Activated CD4-positive, alpha-beta T cell treated with anti-CD3 and anti-CD28 coated beads, Interleukin-2, amount 10 ng/mL, durations not matched to agents 7 days and 5 days (primary cell): ENCODE data around the gene CCR7. TPM values are rescaled to one million over a fixed set of nuclear protein-coding genes. Genes with fewer than 3 reads are reported as not detected.
"Not testable (repeated sequence)": the region's sequence is repeated elsewhere in the genome, so short reads cannot be mapped to it uniquely, and the experiment has no call there.

Experiments
- CTCF ChIA-PET: fragments of 350-600 bp; sonication (Branson Sonifier 250); formaldehyde crosslinking; loops from one replicate; lab custom pipeline; 2021; ENCODE audit warnings: antibody characterized with exemption; lab: Charles Lee
- POLR2A ChIA-PET: fragments of 350-600 bp; sonication (Branson Sonifier 250); formaldehyde crosslinking; loops from one replicate; lab custom pipeline; 2021; ENCODE audit warnings: antibody characterized with exemption; lab: Charles Lee
- DNase-seq: peaks from one replicate; pipeline ENCODE4 v3.0.0-alpha.2; 2020
- H3K27ac Mint-ChIP-seq: one replicate; pipeline ENCODE4 v1.8.0; 2021; ENCODE audit warnings: mild to moderate bottlenecking, moderate library complexity, mixed read lengths
- H3K27me3 Mint-ChIP-seq: one replicate; pipeline ENCODE4 v1.8.0; 2021; ENCODE audit warnings: mixed read lengths
- H3K36me3 Mint-ChIP-seq: one replicate; pipeline ENCODE4 v1.8.0; 2021; ENCODE audit warnings: low read depth, mixed read lengths
- H3K4me1 Mint-ChIP-seq: one replicate; pipeline ENCODE4 v1.8.0; 2021; ENCODE audit warnings: mixed read lengths
- H3K4me3 Mint-ChIP-seq: one replicate; pipeline ENCODE4 v1.8.0; 2021; ENCODE audit warnings: mild to moderate bottlenecking, moderate library complexity, mixed read lengths
- H3K9me3 Mint-ChIP-seq: one replicate; pipeline ENCODE4 v1.8.0; 2021; ENCODE audit warnings: mixed read lengths
- total RNA-seq, 2 experiments: library from RNA; stranded (reverse); gene quantifications; one replicate each; pipeline ENCODE4 v1.2.3, GENCODE V29; 2021

Gene CCR7
- total RNA-seq, 2 experiments from 2014 or later: 281 to 323 TPM

DNA sequence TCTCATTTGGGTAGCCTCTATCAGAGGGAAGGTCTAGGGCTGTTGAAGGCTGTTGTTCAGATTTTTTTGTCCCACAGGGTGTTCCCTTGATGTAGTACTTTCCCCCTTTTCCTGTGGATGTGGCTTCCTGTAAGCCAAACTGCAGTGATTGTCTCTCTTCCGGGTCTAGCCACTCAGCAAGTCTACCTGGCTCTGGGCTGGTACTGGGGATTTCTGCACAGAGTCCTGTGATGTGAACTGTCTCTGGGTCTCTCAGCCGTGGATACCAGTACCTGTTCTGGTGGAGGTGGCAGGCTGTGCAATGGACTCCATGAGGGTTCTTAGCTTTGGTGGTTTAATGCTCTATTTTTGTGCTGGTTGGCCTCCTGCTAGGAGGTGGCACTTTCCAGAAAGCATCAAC lies 23.3 kb upstream of the CCR7 start:
- Mint-ChIP-seq H3K9me3 (peaks cover 42% of the 10 kb centered on the region), H3K27ac (peak overlapping the region; percentile 78), H3K4me3 (peak overlapping the region; percentile 14), H3K36me3 (peaks cover 54% of the 10 kb centered on the region), H3K4me1 (peaks cover 73% of the 10 kb centered on the region), H3K27me3 (no peaks in the 10 kb centered on the region)
- no peak for DNase-seq
- CTCF ChIA-PET: interaction anchor here (0.7 to 4.0 kb wide), 3 partner anchors 11 to 29 kb away, joined by 3 to 21 read pairs (median 6); no protein-coding TSS in a partner anchor
- POLR2A ChIA-PET: no interaction called here

DNA sequence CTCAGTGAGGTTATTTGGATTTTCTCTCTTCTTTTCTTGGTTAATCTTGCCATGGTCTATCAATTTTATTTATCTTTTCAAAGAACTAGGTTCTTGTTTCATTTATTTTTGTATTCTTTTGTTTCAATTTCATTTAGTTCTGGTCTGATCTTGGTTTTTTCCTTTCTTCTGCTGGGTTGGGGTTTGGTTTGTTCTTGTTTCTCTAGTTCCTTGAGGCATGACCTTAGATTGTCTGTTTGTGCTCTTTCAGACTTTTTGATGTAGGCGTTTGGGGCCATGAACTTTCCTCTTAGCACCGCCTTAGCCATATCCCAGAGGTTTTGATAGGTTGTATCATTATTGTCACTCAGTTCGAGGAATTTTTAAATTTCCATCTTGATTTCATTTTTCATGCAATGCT lies 21.0 kb upstream of the CCR7 start:
- Mint-ChIP-seq H3K36me3 (peaks cover 62% of the 10 kb centered on the region), H3K27ac (peak overlapping the region; percentile 88), H3K4me1 (peaks cover 93% of the 10 kb centered on the region), H3K4me3 (peak overlapping the region; percentile 38), H3K9me3 (peaks cover 48% of the 10 kb centered on the region)
- CTCF ChIA-PET: interaction anchor here (4.0 kb wide), 1 partner anchor 9 kb away, joined by 21 read pairs; no protein-coding TSS in a partner anchor
- H3K27me3 Mint-ChIP-seq, POLR2A ChIA-PET: not testable (repeated sequence)
- DNase-seq: peak; percentile 32

DNA sequence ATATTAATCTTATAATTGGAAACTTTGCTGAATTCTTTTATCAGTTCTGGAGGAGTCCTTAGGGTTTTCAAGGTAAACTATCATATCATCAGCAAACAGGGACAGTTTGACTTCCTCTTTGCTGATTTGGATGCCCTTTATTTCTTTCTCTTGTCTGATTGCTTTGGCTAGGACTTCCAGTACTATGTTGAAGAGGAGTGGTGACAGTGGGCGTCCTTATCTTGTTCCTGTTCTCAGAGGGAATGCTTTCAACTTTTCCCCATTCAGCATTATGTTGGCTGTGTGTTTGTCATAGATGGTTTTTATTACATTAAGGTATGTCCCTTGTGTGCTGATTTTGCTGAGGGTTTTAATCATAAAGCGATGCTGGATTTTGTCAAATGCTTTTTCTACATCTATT lies 19.7 kb upstream of the CCR7 start:
- Mint-ChIP-seq H3K36me3 (peaks cover 67% of the 10 kb centered on the region), H3K4me1 (peaks cover 95% of the 10 kb centered on the region), H3K9me3 (peaks cover 44% of the 10 kb centered on the region), H3K27ac (peak overlapping the region; percentile 19)
- POLR2A ChIA-PET, H3K4me3 Mint-ChIP-seq, DNase-seq, H3K27me3 Mint-ChIP-seq: not testable (repeated sequence)
- CTCF ChIA-PET: interaction anchor here (1.3 kb wide), 1 partner anchor 8 kb away, joined by 3 read pairs; no protein-coding TSS in a partner anchor

GRCh38 chr17:40582328-40582901 lies 17.1 kb upstream of the CCR7 start:
- no peaks in the 10 kb centered on the region for H3K27me3 Mint-ChIP-seq
- CTCF ChIA-PET: interaction anchor here (1.1 to 2.2 kb wide), 4 partner anchors 9 to 33 kb away, joined by 3 to 6 read pairs (median 5); partner anchors contain the start of gene CCR7
- POLR2A ChIA-PET: interaction anchor here (1.7 kb wide), 1 partner anchor 21 kb away, joined by 4 read pairs; no protein-coding TSS in a partner anchor
- H3K4me3 Mint-ChIP-seq: peak overlapping the region; percentile 45
- H3K36me3 Mint-ChIP-seq: peaks cover 58% of the 10 kb centered on the region
- peak overlapping the region; percentile 92 for H3K27ac Mint-ChIP-seq
- DNase-seq: peak; percentile 88
- H3K4me1 Mint-ChIP-seq: peaks cover 94% of the 10 kb centered on the region
- H3K9me3 Mint-ChIP-seq: peaks cover 29% of the 10 kb centered on the region

GRCh38 chr17:40580140-40580539 lies 14.9 kb upstream of the CCR7 start:
- Mint-ChIP-seq H3K36me3 (peaks cover 48% of the 10 kb centered on the region), H3K27ac (no peak overlapping the region), H3K4me3 (no peak overlapping the region), H3K27me3 (no peaks in the 10 kb centered on the region), H3K9me3 (peaks cover 26% of the 10 kb centered on the region), H3K4me1 (peaks cover 91% of the 10 kb centered on the region)
- POLR2A ChIA-PET: no interaction called here
- CTCF ChIA-PET: interaction anchor here (1.3 to 1.5 kb wide), 2 partner anchors 17 to 24 kb away, joined by 4 read pairs; no protein-coding TSS in a partner anchor
- no peak for DNase-seq

- ChIA-PET CTCF (interaction anchor here (0.6 to 1.0 kb wide), 2 partner anchors 32 to 265 kb away, joined by 3 to 4 read pairs; no protein-coding TSS in a partner anchor), POLR2A (no interaction called here)
- Mint-ChIP-seq H3K4me3 (no peak overlapping the region), H3K36me3 (peaks cover 47% of the 10 kb centered on the region), H3K27me3 (no peaks in the 10 kb centered on the region), H3K9me3 (peaks cover 26% of the 10 kb centered on the region), H3K27ac (no peak overlapping the region), H3K4me1 (peaks cover 86% of the 10 kb centered on the region)
- DNase-seq: no peak
Observed at GRCh38 chr17:40579471-40579870, 14.2 kb upstream of the CCR7 start.

- Mint-ChIP-seq H3K27me3 (no peaks in the 10 kb centered on the region), H3K36me3 (peaks cover 48% of the 10 kb centered on the region), H3K9me3 (peaks cover 28% of the 10 kb centered on the region), H3K4me3 (peak overlapping the region; percentile 29), H3K27ac (peak overlapping the region; percentile 76), H3K4me1 (peaks cover 71% of the 10 kb centered on the region)
- DNase-seq: peak; percentile 52
- CTCF ChIA-PET: interaction anchor here (0.6 to 3.2 kb wide), 10 partner anchors 9 to 220 kb away, joined by 3 to 33 read pairs (median 6); no protein-coding TSS in a partner anchor
- POLR2A ChIA-PET: interaction anchor here (0.6 kb wide), 1 partner anchor 28 kb away, joined by 3 read pairs; no protein-coding TSS in a partner anchor
Observed at GRCh38 chr17:40577611-40578065, 12.4 kb upstream of the CCR7 start.

- Mint-ChIP-seq H3K4me3 (no peak overlapping the region), H3K4me1 (peaks cover 62% of the 10 kb centered on the region), H3K9me3 (peaks cover 42% of the 10 kb centered on the region), H3K36me3 (peaks cover 59% of the 10 kb centered on the region), H3K27me3 (peaks cover 8% of the 10 kb centered on the region), H3K27ac (peak overlapping the region; percentile 76)
- peak; percentile 26 for DNase-seq
- CTCF ChIA-PET: interaction anchor here (0.9 to 3.2 kb wide), 8 partner anchors 7 to 32 kb away, joined by 3 to 33 read pairs (median 6); partner anchors contain the start of gene CCR7
- POLR2A ChIA-PET: interaction anchor here (0.5 to 1.0 kb wide), 2 partner anchors 28 to 1673 kb away, joined by 3 read pairs; no protein-coding TSS in a partner anchor
Observed at GRCh38 chr17:40576113-40576740, 11.0 kb upstream of the CCR7 start.

- Mint-ChIP-seq H3K4me3 (no peak overlapping the region), H3K36me3 (peaks cover 64% of the 10 kb centered on the region), H3K9me3 (peaks cover 59% of the 10 kb centered on the region), H3K27me3 (peaks cover 15% of the 10 kb centered on the region), H3K27ac (no peak overlapping the region), H3K4me1 (peaks cover 49% of the 10 kb centered on the region)
- POLR2A ChIA-PET: no interaction called here
- CTCF ChIA-PET: no interaction called here
- no peak for DNase-seq
Observed at GRCh38 chr17:40574292-40574691, 9.0 kb upstream of the CCR7 start.

DNA sequence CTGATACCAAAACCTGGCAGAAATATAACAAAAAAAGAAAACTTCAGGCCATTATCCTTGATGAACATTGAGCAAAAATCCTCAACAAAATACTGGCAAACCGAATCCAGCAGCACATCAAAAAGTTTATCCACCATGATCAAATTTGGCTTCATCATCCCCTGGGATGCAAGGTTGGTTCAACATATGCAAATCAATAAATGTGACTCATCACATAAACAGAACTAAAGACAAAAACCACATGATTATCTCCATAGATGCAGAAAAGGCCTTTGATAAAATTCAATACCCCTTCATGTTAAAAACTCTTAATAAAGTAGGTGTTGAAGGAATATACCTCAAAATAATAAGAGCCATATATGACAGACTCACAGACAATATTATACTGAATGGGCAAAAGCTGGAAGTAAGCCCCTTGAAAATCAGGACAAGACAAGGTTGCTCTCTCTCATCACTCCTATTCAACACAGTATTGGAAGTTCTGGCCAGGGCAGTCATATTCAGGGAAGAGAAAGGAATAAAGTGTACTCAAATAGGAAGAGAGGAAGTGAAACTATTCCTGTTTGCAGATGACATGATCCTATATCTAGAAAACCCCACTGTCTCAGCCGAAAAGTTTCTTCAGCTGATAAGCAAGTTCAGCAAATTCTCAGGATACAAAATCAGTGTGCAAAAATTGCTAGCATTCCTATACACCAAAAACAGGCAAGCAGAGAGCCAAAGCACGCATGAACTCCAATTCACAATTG lies 7.1 kb upstream of the CCR7 start:
- Mint-ChIP-seq H3K27me3 (peaks cover 15% of the 10 kb centered on the region), H3K4me1 (peaks cover 31% of the 10 kb centered on the region), H3K9me3 (peaks cover 62% of the 10 kb centered on the region), H3K36me3 (peaks cover 69% of the 10 kb centered on the region)
- POLR2A ChIA-PET, DNase-seq, H3K27ac Mint-ChIP-seq, H3K4me3 Mint-ChIP-seq: not testable (repeated sequence)
- CTCF ChIA-PET: interaction anchor here (1.9 kb wide), 1 partner anchor 10 kb away, joined by 5 read pairs; no protein-coding TSS in a partner anchor

GRCh38 chr17:40568074-40568836 lies 3.0 kb upstream of the CCR7 start:
- H3K9me3 Mint-ChIP-seq: peaks cover 40% of the 10 kb centered on the region
- H3K4me1 Mint-ChIP-seq: peaks cover 26% of the 10 kb centered on the region
- H3K4me3 Mint-ChIP-seq: no peak overlapping the region
- peaks cover 15% of the 10 kb centered on the region for H3K27me3 Mint-ChIP-seq
- POLR2A ChIA-PET: no interaction called here
- CTCF ChIA-PET: interaction anchor here (0.5 to 3.6 kb wide), 7 partner anchors 7 to 937 kb away, joined by 3 to 13 read pairs (median 3); no protein-coding TSS in a partner anchor
- H3K36me3 Mint-ChIP-seq: peaks cover 68% of the 10 kb centered on the region
- DNase-seq: no peak
- no peak overlapping the region for H3K27ac Mint-ChIP-seq
